Activated B cell treated with CpG ODN at 0.5 μM for 24 hours (primary cell): ENCODE data around the gene CDH20. TPM values are rescaled to one million over a fixed set of nuclear protein-coding genes. Genes with fewer than 3 reads are reported as not detected.
A peak's percentile ranks its signal among the peaks of the same experiment; 100 is the strongest.

Experiments used
- ATAC-seq: fragments of 200-7000 bp; cut with Tn5 transposase; one replicate; pipeline ENCODE4 v1.10.0; 2021; ENCODE audit warnings: low read depth, mild to moderate bottlenecking, moderate library complexity
- CTCF ChIA-PET: fragments of 350-600 bp; sonication (Branson Sonifier 250); formaldehyde crosslinking; loops from one replicate; lab custom pipeline; 2021; ENCODE audit warnings: antibody characterized with exemption; lab: Charles Lee
- POLR2A ChIA-PET: fragments of 350-600 bp; sonication (Branson Sonifier 250); formaldehyde crosslinking; loops from one replicate; lab custom pipeline; 2021; ENCODE audit warnings: antibody characterized with exemption; lab: Charles Lee
- DNase-seq: peaks from one replicate; pipeline ENCODE4 v3.0.0; 2022
- H3K27ac Mint-ChIP-seq: one replicate; pipeline ENCODE4 v1.8.0; 2020; ENCODE audit warnings: mixed read lengths
- H3K27me3 Mint-ChIP-seq: one replicate; pipeline ENCODE4 v1.8.0; 2021; ENCODE audit warnings: mixed read lengths
- H3K36me3 Mint-ChIP-seq: one replicate; pipeline ENCODE4 v1.8.0; 2021; ENCODE audit warnings: low read depth, mixed read lengths
- H3K4me1 Mint-ChIP-seq: one replicate; pipeline ENCODE4 v1.8.0; 2021; ENCODE audit warnings: mixed read lengths
- H3K4me3 Mint-ChIP-seq: one replicate; pipeline ENCODE4 v1.8.0; 2020; ENCODE audit warnings: mild to moderate bottlenecking, mixed read lengths
- H3K9me3 Mint-ChIP-seq: one replicate; pipeline ENCODE4 v1.8.0; 2020; ENCODE audit warnings: mixed read lengths
- intact Hi-C: fragments of 100-400 bp; cut with micrococcal nuclease; formaldehyde crosslinking; loops from one replicate; pipeline ENCODE4 v1.15.1; 2024
- total RNA-seq: library from RNA; stranded (reverse); gene quantifications from 2 replicates; pipeline ENCODE4 v1.2.3, GENCODE V29; 2022
- TF ChIP-seq, protein P1 (sequence below): fragments of 200-600 bp; IDR thresholded peaks from one replicate; pipeline ENCODE4 v1.8.0; 2022; ENCODE audit warnings: antibody characterized with exemption, mild to moderate bottlenecking

Gene CDH20
- total RNA-seq, 1 donor from 2014 or later = 0.07 TPM

DNA sequence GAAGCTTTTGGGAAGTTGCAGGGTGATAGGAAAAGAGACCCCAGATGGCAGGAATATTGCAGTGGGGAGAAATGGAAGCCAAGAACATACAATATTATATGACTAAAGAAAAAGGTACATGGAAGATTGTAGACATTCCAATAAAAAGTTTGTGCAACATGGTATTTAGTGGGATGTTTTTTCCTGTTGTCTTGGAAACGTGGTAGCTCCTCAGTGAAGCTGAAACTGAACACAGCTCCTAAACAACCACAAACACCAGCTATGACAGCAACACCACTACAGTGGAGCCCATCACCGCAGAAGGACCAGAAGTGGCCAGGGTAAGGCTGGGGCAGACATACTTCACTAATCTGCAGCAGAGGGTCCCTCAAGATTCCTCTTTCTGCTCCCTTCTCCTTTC, 246.8 kb downstream of the CDH20 start:
- Mint-ChIP-seq H3K27me3 (peaks cover 29% of the 10 kb centered on the region), H3K9me3 (peaks cover 2% of the 10 kb centered on the region), H3K4me1 (peaks cover 6% of the 10 kb centered on the region), H3K27ac (no peak overlapping the region), H3K36me3 (no peaks in the 10 kb centered on the region), H3K4me3 (no peak overlapping the region)
- ChIA-PET POLR2A (no interaction called here), CTCF (interaction anchor here (5.6 kb wide), 1 partner anchor 550 kb away, joined by 37 read pairs; no protein-coding TSS in a partner anchor)
- DNase-seq (no peak), ATAC-seq (no peak)
- intact Hi-C loops = loop anchor here (5.0 kb wide), 1 partner anchor 312 kb away; the partner anchor contains the start of gene RNF152
- TF ChIP-seq, protein P1, sequence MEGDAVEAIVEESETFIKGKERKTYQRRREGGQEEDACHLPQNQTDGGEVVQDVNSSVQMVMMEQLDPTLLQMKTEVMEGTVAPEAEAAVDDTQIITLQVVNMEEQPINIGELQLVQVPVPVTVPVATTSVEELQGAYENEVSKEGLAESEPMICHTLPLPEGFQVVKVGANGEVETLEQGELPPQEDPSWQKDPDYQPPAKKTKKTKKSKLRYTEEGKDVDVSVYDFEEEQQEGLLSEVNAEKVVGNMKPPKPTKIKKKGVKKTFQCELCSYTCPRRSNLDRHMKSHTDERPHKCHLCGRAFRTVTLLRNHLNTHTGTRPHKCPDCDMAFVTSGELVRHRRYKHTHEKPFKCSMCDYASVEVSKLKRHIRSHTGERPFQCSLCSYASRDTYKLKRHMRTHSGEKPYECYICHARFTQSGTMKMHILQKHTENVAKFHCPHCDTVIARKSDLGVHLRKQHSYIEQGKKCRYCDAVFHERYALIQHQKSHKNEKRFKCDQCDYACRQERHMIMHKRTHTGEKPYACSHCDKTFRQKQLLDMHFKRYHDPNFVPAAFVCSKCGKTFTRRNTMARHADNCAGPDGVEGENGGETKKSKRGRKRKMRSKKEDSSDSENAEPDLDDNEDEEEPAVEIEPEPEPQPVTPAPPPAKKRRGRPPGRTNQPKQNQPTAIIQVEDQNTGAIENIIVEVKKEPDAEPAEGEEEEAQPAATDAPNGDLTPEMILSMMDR = no peak

DNA sequence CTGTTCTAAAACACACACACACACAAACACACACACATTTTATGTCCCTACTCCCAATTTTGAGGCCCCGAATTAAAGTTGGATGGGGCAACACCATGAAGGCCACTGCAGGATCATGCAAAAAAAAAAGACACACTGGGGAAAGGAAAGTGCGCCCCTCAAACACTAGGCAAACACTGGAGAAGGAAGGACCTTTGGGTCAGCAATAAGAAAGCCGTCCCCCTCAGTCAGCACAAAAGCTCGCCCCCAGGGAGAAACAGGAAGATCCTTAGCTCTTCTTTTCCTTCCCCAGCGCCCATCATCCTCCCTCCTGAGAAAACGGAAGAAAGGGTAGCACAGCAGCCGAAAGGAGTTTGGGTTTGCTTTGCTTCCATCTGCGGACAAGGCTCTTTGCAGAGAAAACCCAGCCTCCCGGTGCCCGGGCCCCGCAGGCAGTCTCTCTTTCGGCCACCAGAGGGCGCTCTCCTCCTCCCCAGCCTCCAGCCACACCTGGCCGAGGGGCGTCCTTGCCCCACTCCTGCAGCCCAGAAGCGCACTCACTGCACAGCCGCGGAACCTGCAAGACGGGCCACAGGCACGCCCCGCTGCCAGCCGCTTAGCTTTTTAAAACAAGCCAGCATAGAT, 248.5 kb downstream of the CDH20 start:
- intact Hi-C loops = loop anchor here (1.0 to 5.0 kb wide), 2 partner anchors 311 to 550 kb away; partner anchors contain the start of gene RNF152
- peaks cover 2% of the 10 kb centered on the region for H3K9me3 Mint-ChIP-seq
- no peak overlapping the region for H3K27ac Mint-ChIP-seq
- no peaks in the 10 kb centered on the region for H3K36me3 Mint-ChIP-seq
- ChIA-PET CTCF (interaction anchor here (0.7 to 5.6 kb wide), 4 partner anchors 9 to 549 kb away, joined by 3 to 37 read pairs (median 3); no protein-coding TSS in a partner anchor), POLR2A (no interaction called here)
- no peak overlapping the region for H3K4me3 Mint-ChIP-seq
- peaks cover 6% of the 10 kb centered on the region for H3K4me1 Mint-ChIP-seq
- H3K27me3 Mint-ChIP-seq = peaks cover 25% of the 10 kb centered on the region
- peak; percentile 50 for DNase-seq
- ATAC-seq = peak; percentile 49
- TF ChIP-seq, protein P1 = no peak

DNA sequence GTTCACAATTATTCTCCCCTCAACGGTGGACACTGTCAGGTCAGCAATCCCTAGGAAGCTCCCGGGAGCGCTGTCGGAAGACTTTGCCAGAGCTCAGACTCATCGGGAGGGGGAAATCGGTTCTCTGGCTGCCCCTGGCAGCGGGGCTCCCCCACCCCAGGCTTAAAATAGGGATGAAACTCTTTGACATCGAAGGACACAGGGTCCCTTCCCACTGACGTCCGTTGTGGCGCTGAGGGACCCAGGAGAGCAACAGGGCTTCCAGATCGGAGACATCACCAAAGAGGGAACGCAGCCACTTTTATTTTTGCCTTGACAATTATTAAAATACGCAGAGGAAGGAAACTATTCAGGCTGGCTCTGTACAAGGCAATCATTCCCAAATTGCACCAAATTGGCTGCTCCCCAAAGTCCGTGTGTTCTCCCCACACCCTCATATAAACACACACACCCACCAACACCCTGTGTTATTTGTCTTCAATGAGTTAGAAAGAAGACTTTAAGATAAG, 249.0 kb downstream of the CDH20 start:
- ATAC-seq (no peak), DNase-seq (no peak)
- H3K4me3 Mint-ChIP-seq = no peak overlapping the region
- intact Hi-C loops = loop anchor here (1.0 to 5.0 kb wide), 2 partner anchors 310 to 549 kb away; partner anchors contain the start of gene RNF152
- TF ChIP-seq, protein P1 = no peak
- H3K4me1 Mint-ChIP-seq = peaks cover 6% of the 10 kb centered on the region
- no peak overlapping the region for H3K27ac Mint-ChIP-seq
- peaks cover 25% of the 10 kb centered on the region for H3K27me3 Mint-ChIP-seq
- ChIA-PET CTCF (interaction anchor here (0.9 to 5.6 kb wide), 3 partner anchors 10 to 548 kb away, joined by 3 to 37 read pairs (median 3); no protein-coding TSS in a partner anchor), POLR2A (no interaction called here)
- no peaks in the 10 kb centered on the region for H3K36me3 Mint-ChIP-seq
- H3K9me3 Mint-ChIP-seq = peaks cover 2% of the 10 kb centered on the region

DNA sequence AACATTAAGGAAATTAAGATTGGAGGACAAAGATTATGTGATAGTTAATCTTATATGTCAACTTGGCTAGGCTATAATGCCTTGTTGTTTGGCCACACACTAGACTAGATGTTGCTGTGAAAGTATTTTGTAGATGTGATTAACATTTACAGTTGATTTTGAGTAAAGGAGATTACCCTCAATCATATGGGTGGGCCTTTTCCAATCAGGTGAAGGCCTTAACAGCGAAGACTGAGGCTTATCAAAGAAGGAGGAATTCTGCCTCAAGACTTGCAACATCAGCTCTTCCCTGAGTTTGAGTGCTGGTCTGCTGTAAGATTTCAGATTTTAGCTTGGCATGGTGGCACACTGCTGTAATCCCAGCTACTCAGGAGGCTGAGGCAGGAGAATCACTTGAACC, 250.3 kb downstream of the CDH20 start:
- no peak for DNase-seq

More for the DNA sequence above, 250.3 kb downstream of the CDH20 start:
- peaks cover 6% of the 10 kb centered on the region for H3K4me1 Mint-ChIP-seq
- no peak overlapping the region for H3K4me3 Mint-ChIP-seq
- POLR2A ChIA-PET = no interaction called here
- peaks cover 20% of the 10 kb centered on the region for H3K27me3 Mint-ChIP-seq
- no peaks in the 10 kb centered on the region for H3K36me3 Mint-ChIP-seq
- peaks cover 2% of the 10 kb centered on the region for H3K9me3 Mint-ChIP-seq
- intact Hi-C loops = loop anchor here (5.0 kb wide), 1 partner anchor 309 kb away; the partner anchor contains the start of gene RNF152
- CTCF ChIA-PET = interaction anchor here (5.6 kb wide), 1 partner anchor 547 kb away, joined by 37 read pairs; no protein-coding TSS in a partner anchor
- TF ChIP-seq, protein P1 = no peak
- H3K27ac Mint-ChIP-seq = no peak overlapping the region
- no peak for ATAC-seq
